Measurements from ENCODE around the gene SBF2. TPM values are rescaled to one million over a fixed set of nuclear protein-coding genes. Genes with fewer than 3 reads are reported as not detected.

Gene SBF2
- total and polyA plus RNA-seq, 2 of the 13 experiments (the other 11 are each of a cell fraction or from before 2014, with no cell fraction given) = 24.0 to 45.8 TPM

DNA sequence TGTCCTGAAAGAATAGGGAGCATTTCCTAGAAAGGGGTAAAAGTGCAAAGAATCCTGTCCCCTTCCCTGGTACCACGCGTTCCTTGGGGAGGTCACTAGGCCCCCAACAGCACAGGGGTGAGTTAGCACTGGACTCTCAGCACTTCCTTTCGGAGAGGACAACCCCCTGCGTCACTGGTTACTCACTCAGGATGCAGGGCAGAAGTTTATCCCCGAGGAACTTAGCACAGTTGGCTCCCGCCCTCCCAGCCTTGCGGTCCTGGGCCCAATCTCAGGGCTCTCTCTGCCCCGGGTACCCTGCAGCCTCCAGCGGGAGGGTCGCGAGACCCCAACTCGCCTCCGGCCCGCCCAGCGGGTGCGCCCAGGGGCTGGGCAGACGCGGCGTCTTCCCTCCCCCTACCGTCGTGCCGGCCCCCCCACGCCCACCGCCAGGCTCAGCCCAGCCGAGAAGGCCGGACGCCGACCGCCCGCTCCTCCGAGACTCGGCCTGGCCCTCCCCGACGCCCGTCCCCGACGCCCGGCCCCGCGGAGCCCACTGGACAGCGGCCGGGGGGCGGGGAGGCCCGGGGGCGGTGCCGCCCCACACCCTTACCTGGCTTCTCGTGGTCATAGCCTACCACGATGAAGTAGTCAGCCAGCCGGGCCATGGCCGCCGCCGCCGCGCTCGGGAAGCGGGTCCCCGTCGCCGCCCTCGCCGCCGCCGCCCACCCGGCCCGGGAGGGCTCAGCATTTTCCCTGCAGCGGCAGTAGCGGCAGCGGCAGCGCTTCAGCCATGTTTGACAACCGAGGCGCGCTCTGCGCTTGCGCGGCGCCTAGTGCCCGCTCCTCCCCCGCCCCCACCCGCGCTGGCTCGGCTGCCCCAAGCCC, at the start of gene SBF2 (continued):
- TF ChIP-seq SOX5 (CRISPR knock-in tag; IDR thresholded peaks at IDR 0.05; ENCODE audit: borderline replicate concordance) (0 out of 2 replicates have a peak, but pooled peaks have one; percentile 32), SP5 (CRISPR knock-in tag; IDR thresholded peaks at IDR 0.05; ENCODE audit: borderline replicate concordance, low read depth) (no peak), SIN3B (IDR thresholded peaks at IDR 0.05; ENCODE audit: low read length) (no peak), ZBTB14 (CRISPR knock-in tag; IDR thresholded peaks at IDR 0.05) (0 out of 2 replicates have a peak, but pooled peaks have one; percentile 12), ZNF44 (CRISPR knock-in tag; IDR thresholded peaks at IDR 0.05) (no peak), ZNF773 (CRISPR knock-in tag; IDR thresholded peaks at IDR 0.05; ENCODE audit: borderline replicate concordance) (no peak; the same call in 1 of the 2 replicates), CHCHD3 (CRISPR knock-in tag; IDR thresholded peaks at IDR 0.05) (no peak), SSRP1 (CRISPR knock-in tag; IDR thresholded peaks at IDR 0.05) (no peak), AKAP8 (CRISPR knock-in tag; IDR thresholded peaks at IDR 0.05) (no peak), ZBTB21 (CRISPR knock-in tag; IDR thresholded peaks at IDR 0.05) (no peak), ELF4 (CRISPR knock-in tag; IDR thresholded peaks at IDR 0.05; ENCODE audit: borderline replicate concordance) (no peak), PHF5A (CRISPR knock-in tag; IDR thresholded peaks at IDR 0.05; ENCODE audit: low read depth, unreplicated experiment) (no peak), POGZ (CRISPR knock-in tag; IDR thresholded peaks at IDR 0.05) (peak; percentile 47; the same call in 1 of the 2 replicates), ZNF383 (CRISPR knock-in tag; IDR thresholded peaks at IDR 0.05; ENCODE audit: borderline replicate concordance) (no peak), ZNF205 (CRISPR knock-in tag; IDR thresholded peaks at IDR 0.05) (no peak), KDM5A (IDR thresholded peaks at IDR 0.05; ENCODE audit: borderline replicate concordance, low read length) (peak; percentile 57), TBX3 (IDR thresholded peaks at IDR 0.05; ENCODE audit: borderline replicate concordance) (no peak), HNRNPLL (IDR thresholded peaks at IDR 0.05; ENCODE audit: low read depth, low read length, poor library complexity, severe bottlenecking) (peak; percentile 40), ZNF816 (CRISPR knock-in tag; IDR thresholded peaks at IDR 0.05; ENCODE audit: borderline replicate concordance) (no peak; the same call in 1 of the 2 replicates), NFATC3 (CRISPR knock-in tag; IDR thresholded peaks at IDR 0.05) (no peak), IRF2 (CRISPR knock-in tag; IDR thresholded peaks at IDR 0.05) (0 out of 2 replicates have a peak, but pooled peaks have one; percentile 31), FOXP1 (IDR thresholded peaks at IDR 0.05) (no peak), FOXP1 (CRISPR knock-in tag; IDR thresholded peaks at IDR 0.05) (no peak)
- TF ChIP-seq, protein P1, sequence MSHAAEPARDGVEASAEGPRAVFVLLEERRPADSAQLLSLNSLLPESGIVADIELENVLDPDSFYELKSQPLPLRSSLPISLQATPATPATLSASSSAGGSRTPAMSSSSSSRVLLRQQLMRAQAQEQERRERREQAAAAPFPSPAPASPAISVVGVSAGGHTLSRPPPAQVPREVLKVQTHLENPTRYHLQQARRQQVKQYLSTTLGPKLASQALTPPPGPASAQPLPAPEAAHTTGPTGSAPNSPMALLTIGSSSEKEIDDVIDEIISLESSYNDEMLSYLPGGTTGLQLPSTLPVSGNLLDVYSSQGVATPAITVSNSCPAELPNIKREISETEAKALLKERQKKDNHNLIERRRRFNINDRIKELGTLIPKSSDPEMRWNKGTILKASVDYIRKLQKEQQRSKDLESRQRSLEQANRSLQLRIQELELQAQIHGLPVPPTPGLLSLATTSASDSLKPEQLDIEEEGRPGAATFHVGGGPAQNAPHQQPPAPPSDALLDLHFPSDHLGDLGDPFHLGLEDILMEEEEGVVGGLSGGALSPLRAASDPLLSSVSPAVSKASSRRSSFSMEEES (CRISPR knock-in tag; IDR thresholded peaks at IDR 0.05) = no peak
- TF ChIP-seq, protein P2, sequence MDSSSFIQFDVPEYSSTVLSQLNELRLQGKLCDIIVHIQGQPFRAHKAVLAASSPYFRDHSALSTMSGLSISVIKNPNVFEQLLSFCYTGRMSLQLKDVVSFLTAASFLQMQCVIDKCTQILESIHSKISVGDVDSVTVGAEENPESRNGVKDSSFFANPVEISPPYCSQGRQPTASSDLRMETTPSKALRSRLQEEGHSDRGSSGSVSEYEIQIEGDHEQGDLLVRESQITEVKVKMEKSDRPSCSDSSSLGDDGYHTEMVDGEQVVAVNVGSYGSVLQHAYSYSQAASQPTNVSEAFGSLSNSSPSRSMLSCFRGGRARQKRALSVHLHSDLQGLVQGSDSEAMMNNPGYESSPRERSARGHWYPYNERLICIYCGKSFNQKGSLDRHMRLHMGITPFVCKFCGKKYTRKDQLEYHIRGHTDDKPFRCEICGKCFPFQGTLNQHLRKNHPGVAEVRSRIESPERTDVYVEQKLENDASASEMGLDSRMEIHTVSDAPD (CRISPR knock-in tag; IDR thresholded peaks at IDR 0.05) = 0 out of 2 replicates have a peak, but pooled peaks have one; percentile 11
